DLD1 (cell line): Measurements from ENCODE around the gene TNFAIP8.

Source experiments
- in situ Hi-C: cut with HindIII; loops from 2 replicates; pipeline ENCODE4 v1.10.0; 2017; ENCODE audit warnings: low sequenced_read_pairs

Gene TNFAIP8

GRCh38 chr5:119365847-119366539 lies 10.2 kb downstream of the TNFAIP8 start:
- in situ Hi-C loops, result no loop called here

- in situ Hi-C loops, result no loop called here
Measured at GRCh38 chr5:119366540-119366881, 10.7 kb downstream of the TNFAIP8 start.

- in situ Hi-C loops, result no loop called here
Measured at GRCh38 chr5:119367502-119368237, 11.9 kb downstream of the TNFAIP8 start.

- in situ Hi-C loops, result no loop called here
Measured at GRCh38 chr5:119368238-119368630, 12.4 kb downstream of the TNFAIP8 start.

- in situ Hi-C loops, result no loop called here
Measured at GRCh38 chr5:119370486-119370885, 14.7 kb downstream of the TNFAIP8 start.

GRCh38 chr5:119371146-119371545 lies 15.3 kb downstream of the TNFAIP8 start:
- in situ Hi-C loops, result no loop called here

- in situ Hi-C loops, result no loop called here
Measured at GRCh38 chr5:119373449-119373858, 17.6 kb downstream of the TNFAIP8 start.

GRCh38 chr5:119374901-119375300 lies 19.1 kb downstream of the TNFAIP8 start:
- in situ Hi-C loops, result no loop called here

- in situ Hi-C loops, result no loop called here
Measured at GRCh38 chr5:119377066-119377465, 21.2 kb downstream of the TNFAIP8 start.

- in situ Hi-C loops, result no loop called here
Measured at GRCh38 chr5:119378075-119378700, 22.4 kb downstream of the TNFAIP8 start.

GRCh38 chr5:119379096-119379495 lies 23.3 kb downstream of the TNFAIP8 start:
- in situ Hi-C loops, result no loop called here

- in situ Hi-C loops, result no loop called here
Measured at GRCh38 chr5:119379942-119380547, 24.2 kb downstream of the TNFAIP8 start.

GRCh38 chr5:119382169-119382568 lies 26.4 kb downstream of the TNFAIP8 start:
- in situ Hi-C loops, result no loop called here

GRCh38 chr5:119383008-119383407 lies 27.2 kb downstream of the TNFAIP8 start:
- in situ Hi-C loops, result no loop called here

GRCh38 chr5:119385136-119385535 lies 29.3 kb downstream of the TNFAIP8 start:
- in situ Hi-C loops, result no loop called here

- in situ Hi-C loops, result no loop called here
Measured at GRCh38 chr5:119385536-119386128, 29.8 kb downstream of the TNFAIP8 start.

- in situ Hi-C loops, result no loop called here
Measured at GRCh38 chr5:119386596-119387344, 31.0 kb downstream of the TNFAIP8 start.

- in situ Hi-C loops, result no loop called here
Measured at GRCh38 chr5:119387945-119388618, 32.3 kb downstream of the TNFAIP8 start.

GRCh38 chr5:119388619-119389190 lies 32.9 kb downstream of the TNFAIP8 start:
- in situ Hi-C loops, result no loop called here
